Left ventricle myocardium inferior (tissue), 1 donor: ENCODE results near the gene ARL15. TPM values are rescaled to one million over a fixed set of nuclear protein-coding genes. Genes with fewer than 3 reads are reported as not detected.

Source experiments
- DNase-seq: peaks from one replicate; pipeline ENCODE4 v3.0.0-alpha.2; 2020
- H3K27ac ChIP-seq: fragments of 200-600 bp; replicated peaks from 2 replicates; pipeline ENCODE4 v1.8.0; 2021
- H3K27me3 ChIP-seq: fragments of 200-600 bp; 2 replicates; pipeline ENCODE4 v1.8.0; 2021; ENCODE audit warnings: low read depth
- H3K36me3 ChIP-seq: fragments of 200-600 bp; 2 replicates; pipeline ENCODE4 v1.8.0; 2021
- H3K4me1 ChIP-seq: fragments of 200-600 bp; 2 replicates; pipeline ENCODE4 v1.8.0; 2021
- H3K4me3 ChIP-seq: fragments of 200-600 bp; 2 replicates; pipeline ENCODE4 v1.8.0; 2021; ENCODE audit warnings: mild to moderate bottlenecking, moderate library complexity
- H3K9me3 ChIP-seq: fragments of 200-600 bp; replicated peaks from 2 replicates; pipeline ENCODE4 v1.8.0; 2021
- CTCF ChIP-seq: fragments of 200-600 bp; IDR thresholded peaks from 2 replicates; pipeline ENCODE4 v1.8.0; 2021; ENCODE audit warnings: antibody characterized with exemption, mild to moderate bottlenecking, borderline replicate concordance
- intact Hi-C: fragments of 100-400 bp; cut with micrococcal nuclease; formaldehyde crosslinking; loops from one replicate; pipeline ENCODE4 v1.11.0; 2022
- total RNA-seq: library from RNA; stranded (reverse); fragmentation: NEBNext Ultra II Directional; extraction: Animal tissue kit (Norgen Biotek cat#: 25700); gene quantifications from one replicate; pipeline ENCODE4 v1.2.1, GENCODE V29; 2021
- donor health status: DM: no; HTN: yes; CAD: no; lungs with severe emphysema.

The ARL15 gene
- total RNA-seq, 1 donor from 2014 or later = 18.2 TPM

DNA sequence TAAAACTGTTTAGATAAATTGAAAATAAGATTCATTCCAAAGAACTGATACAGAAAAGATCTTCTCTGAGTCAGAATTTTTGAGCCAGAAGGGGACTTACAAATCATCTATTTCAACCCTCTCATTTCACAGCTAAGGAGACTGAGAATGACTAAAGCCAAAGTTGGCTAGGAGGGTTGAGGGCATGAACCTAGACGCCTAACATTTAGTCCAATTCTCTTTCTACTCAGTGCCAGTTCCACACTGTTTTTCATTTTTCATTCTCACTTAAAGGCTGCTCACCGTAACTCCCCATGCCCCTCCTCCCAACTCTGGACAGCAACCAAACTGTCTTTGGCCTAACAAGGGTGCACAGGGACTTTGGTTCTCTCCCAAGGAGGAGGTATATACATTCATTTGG is 386.0 kb downstream of the ARL15 start:
- H3K4me3 ChIP-seq = no peak overlapping the region
- H3K36me3 ChIP-seq = no peaks in the 10 kb centered on the region

GRCh38 chr5:53923961-53924360 is 386.4 kb downstream of the ARL15 start:
- Histone ChIP-seq H3K4me3 (no peak overlapping the region), H3K36me3 (no peaks in the 10 kb centered on the region), H3K9me3 (no peaks in the 10 kb centered on the region), H3K27ac (no peak overlapping the region), H3K27me3 (no peaks in the 10 kb centered on the region), H3K4me1 (peaks cover 13% of the 10 kb centered on the region)
- intact Hi-C loops = no loop called here
- TF ChIP-seq CTCF = no peak
- no peak for DNase-seq

More for the DNA sequence above, 386.0 kb downstream of the ARL15 start:
- no peak for TF ChIP-seq CTCF
- no peak for DNase-seq
- Histone ChIP-seq H3K27me3 (no peaks in the 10 kb centered on the region), H3K9me3 (no peaks in the 10 kb centered on the region), H3K27ac (no peak overlapping the region), H3K4me1 (peaks cover 13% of the 10 kb centered on the region)
- intact Hi-C loops = no loop called here

- intact Hi-C loops = no loop called here
- no peak for DNase-seq
- H3K4me1 ChIP-seq = peaks cover 15% of the 10 kb centered on the region
- H3K36me3 ChIP-seq = no peaks in the 10 kb centered on the region
- no peaks in the 10 kb centered on the region for H3K9me3 ChIP-seq
- no peaks in the 10 kb centered on the region for H3K27me3 ChIP-seq
- no peak overlapping the region for H3K4me3 ChIP-seq
- H3K27ac ChIP-seq = no peak overlapping the region
- TF ChIP-seq CTCF = no peak
Observed at GRCh38 chr5:53922508-53923498, 387.6 kb downstream of the ARL15 start.

GRCh38 chr5:53917826-53918225 is 392.5 kb downstream of the ARL15 start:
- no peak for DNase-seq
- intact Hi-C loops = no loop called here
- H3K4me1 ChIP-seq = peaks cover 13% of the 10 kb centered on the region
- no peaks in the 10 kb centered on the region for H3K9me3 ChIP-seq
- H3K27ac ChIP-seq = no peak overlapping the region
- H3K4me3 ChIP-seq = no peak overlapping the region
- H3K36me3 ChIP-seq = no peaks in the 10 kb centered on the region
- TF ChIP-seq CTCF = no peak
- no peaks in the 10 kb centered on the region for H3K27me3 ChIP-seq

DNA sequence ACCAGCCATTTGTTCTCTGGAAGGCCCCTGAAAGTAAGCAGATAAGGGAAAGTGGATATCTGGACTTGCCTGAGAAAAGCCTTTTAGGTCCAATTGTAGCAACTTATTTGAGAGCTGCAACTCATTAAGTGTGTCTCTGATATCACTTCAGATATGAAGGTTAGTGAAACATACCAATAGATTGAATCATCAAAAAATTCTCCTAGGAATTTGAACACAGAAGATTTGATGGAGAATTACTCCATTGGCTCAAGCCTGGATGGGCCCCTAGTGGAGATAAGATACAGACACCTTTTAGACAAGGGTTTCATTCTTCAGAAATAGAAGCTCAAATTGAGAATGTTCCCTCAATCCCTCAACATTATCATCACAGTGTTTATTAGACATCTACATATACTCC is 393.3 kb downstream of the ARL15 start:
- intact Hi-C loops = no loop called here

More for the DNA sequence above, 393.3 kb downstream of the ARL15 start:
- H3K9me3 ChIP-seq = no peaks in the 10 kb centered on the region
- H3K36me3 ChIP-seq = no peaks in the 10 kb centered on the region
- DNase-seq = no peak
- H3K4me1 ChIP-seq = peaks cover 13% of the 10 kb centered on the region
- no peak overlapping the region for H3K4me3 ChIP-seq
- TF ChIP-seq CTCF = no peak
- H3K27me3 ChIP-seq = no peaks in the 10 kb centered on the region
- no peak overlapping the region for H3K27ac ChIP-seq
